ENCODE measurements around the gene ARHGEF39.
"Not testable (repeated sequence)": the region's sequence is repeated elsewhere in the genome, so short reads cannot be mapped to it uniquely, and the experiment has no call there.

DNA sequence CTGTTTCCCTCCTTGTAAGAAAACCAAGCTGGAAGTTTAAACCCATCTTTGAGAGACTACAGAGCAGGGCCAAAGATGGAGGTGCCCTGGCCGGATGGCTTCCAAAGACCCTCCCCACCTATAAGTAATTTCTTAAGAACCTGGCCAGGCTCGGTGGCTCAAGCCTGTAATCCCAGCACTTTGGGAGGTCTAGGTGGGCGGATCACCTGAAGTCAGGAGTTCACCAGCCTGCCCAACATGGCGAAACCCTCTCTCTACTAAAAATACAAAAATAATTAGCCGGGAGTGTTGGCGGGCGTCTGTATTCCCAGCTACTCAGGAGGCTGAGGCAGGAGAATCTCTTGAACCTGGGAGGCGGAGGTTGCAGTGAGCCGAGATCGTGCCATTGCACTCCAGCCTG, 19.3 kb downstream of the ARHGEF39 start:
- TF ChIP-seq, protein P1, sequence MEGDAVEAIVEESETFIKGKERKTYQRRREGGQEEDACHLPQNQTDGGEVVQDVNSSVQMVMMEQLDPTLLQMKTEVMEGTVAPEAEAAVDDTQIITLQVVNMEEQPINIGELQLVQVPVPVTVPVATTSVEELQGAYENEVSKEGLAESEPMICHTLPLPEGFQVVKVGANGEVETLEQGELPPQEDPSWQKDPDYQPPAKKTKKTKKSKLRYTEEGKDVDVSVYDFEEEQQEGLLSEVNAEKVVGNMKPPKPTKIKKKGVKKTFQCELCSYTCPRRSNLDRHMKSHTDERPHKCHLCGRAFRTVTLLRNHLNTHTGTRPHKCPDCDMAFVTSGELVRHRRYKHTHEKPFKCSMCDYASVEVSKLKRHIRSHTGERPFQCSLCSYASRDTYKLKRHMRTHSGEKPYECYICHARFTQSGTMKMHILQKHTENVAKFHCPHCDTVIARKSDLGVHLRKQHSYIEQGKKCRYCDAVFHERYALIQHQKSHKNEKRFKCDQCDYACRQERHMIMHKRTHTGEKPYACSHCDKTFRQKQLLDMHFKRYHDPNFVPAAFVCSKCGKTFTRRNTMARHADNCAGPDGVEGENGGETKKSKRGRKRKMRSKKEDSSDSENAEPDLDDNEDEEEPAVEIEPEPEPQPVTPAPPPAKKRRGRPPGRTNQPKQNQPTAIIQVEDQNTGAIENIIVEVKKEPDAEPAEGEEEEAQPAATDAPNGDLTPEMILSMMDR (conservative IDR thresholded peaks at IDR 0.05): not testable (repeated sequence)
- not testable (repeated sequence) for TF ChIP-seq ZFX (IDR thresholded peaks at IDR 0.05)
